ENCODE data around the gene NXPH1.
"Not testable (repeated sequence)": the region's sequence is repeated elsewhere in the genome, so short reads cannot be mapped to it uniquely, and the experiment has no call there.

NXPH1 gene

GRCh38 chr7:8668627-8669500, 235.5 kb downstream of the NXPH1 start:
- Mint-ChIP-seq H3K27ac (no peak overlapping the region), H3K9me3 (peaks cover 4 to 8% of the 10 kb centered on the region in 2 donors), H3K27me3 (no peaks in the 10 kb centered on the region), H3K4me3 (no peak overlapping the region), H3K36me3 (ENCODE audit: insufficient read depth) (no peaks in the 10 kb centered on the region), H3K4me1 (ENCODE audit: low read depth in 2 of 2) (no peaks in the 10 kb centered on the region)
- no peak for ATAC-seq (replicated peaks)
- DNase-seq = no peak

GRCh38 chr7:8669501-8669851, 236.1 kb downstream of the NXPH1 start:
- Mint-ChIP-seq H3K36me3 (ENCODE audit: insufficient read depth) (no peaks in the 10 kb centered on the region), H3K4me1 (ENCODE audit: low read depth in 2 of 2) (no peaks in the 10 kb centered on the region), H3K9me3 (peaks cover 0 to 8% of the 10 kb centered on the region in 2 donors), H3K4me3 (no peak overlapping the region), H3K27me3 (no peaks in the 10 kb centered on the region), H3K27ac (no peak overlapping the region)
- ATAC-seq (replicated peaks) (no peak), DNase-seq (no peak)

GRCh38 chr7:8684426-8684825, 251.0 kb downstream of the NXPH1 start:
- Mint-ChIP-seq H3K36me3 (ENCODE audit: insufficient read depth) (no peaks in the 10 kb centered on the region), H3K4me3 (no peak overlapping the region), H3K27ac (no peak overlapping the region), H3K27me3 (no peaks in the 10 kb centered on the region), H3K4me1 (ENCODE audit: low read depth in 2 of 2) (no peaks in the 10 kb centered on the region), H3K9me3 (peaks cover 7% of the 10 kb centered on the region in 2 donors)
- no peak for ATAC-seq (replicated peaks)
- no peak for DNase-seq

- Mint-ChIP-seq H3K4me1 (ENCODE audit: low read depth in 2 of 2) (no peaks in the 10 kb centered on the region), H3K36me3 (ENCODE audit: insufficient read depth) (no peaks in the 10 kb centered on the region), H3K27me3 (no peaks in the 10 kb centered on the region), H3K9me3 (peaks cover 7 to 17% of the 10 kb centered on the region in 2 donors), H3K27ac (no peak overlapping the region), H3K4me3 (no peak overlapping the region)
- ATAC-seq (replicated peaks) (no peak), DNase-seq (no peak)
Measured at GRCh38 chr7:8699875-8700624, 266.6 kb downstream of the NXPH1 start.

- Mint-ChIP-seq H3K4me1 (ENCODE audit: low read depth in 2 of 2) (no peaks in the 10 kb centered on the region), H3K27ac (no peak overlapping the region), H3K27me3 (no peaks in the 10 kb centered on the region), H3K4me3 (no peak overlapping the region), H3K9me3 (peaks cover 3 to 12% of the 10 kb centered on the region in 2 donors), H3K36me3 (ENCODE audit: insufficient read depth) (no peaks in the 10 kb centered on the region)
- no peak for ATAC-seq (replicated peaks)
- no peak for DNase-seq
Measured at GRCh38 chr7:8702807-8703206, 269.4 kb downstream of the NXPH1 start.

- Mint-ChIP-seq H3K27me3 (no peaks in the 10 kb centered on the region), H3K27ac (no peak overlapping the region), H3K9me3 (peaks cover 0 to 7% of the 10 kb centered on the region in 2 donors), H3K36me3 (ENCODE audit: insufficient read depth) (no peaks in the 10 kb centered on the region), H3K4me1 (ENCODE audit: low read depth in 2 of 2) (no peaks in the 10 kb centered on the region), H3K4me3 (no peak overlapping the region)
- ATAC-seq (replicated peaks) = no peak
- no peak for DNase-seq
Measured at GRCh38 chr7:8710124-8710523, 276.7 kb downstream of the NXPH1 start.

GRCh38 chr7:8714791-8715190, 281.4 kb downstream of the NXPH1 start:
- H3K27me3 Mint-ChIP-seq = no peaks in the 10 kb centered on the region
- no peak for DNase-seq
- H3K9me3 Mint-ChIP-seq = peaks cover 3 to 21% of the 10 kb centered on the region in 2 donors
- no peak for ATAC-seq (replicated peaks)
- no peak overlapping the region for H3K4me3 Mint-ChIP-seq
- no peaks in the 10 kb centered on the region for H3K4me1 Mint-ChIP-seq (ENCODE audit: low read depth in 2 of 2)
- no peaks in the 10 kb centered on the region for H3K36me3 Mint-ChIP-seq (ENCODE audit: insufficient read depth)
- no peak overlapping the region for H3K27ac Mint-ChIP-seq

- no peaks in the 10 kb centered on the region for H3K27me3 Mint-ChIP-seq
- H3K4me1 Mint-ChIP-seq (ENCODE audit: low read depth in 2 of 2) = no peaks in the 10 kb centered on the region
- no peak for ATAC-seq (replicated peaks)
- DNase-seq = no peak
- no peak overlapping the region for H3K27ac Mint-ChIP-seq
- peaks cover 6 to 14% of the 10 kb centered on the region in 2 donors for H3K9me3 Mint-ChIP-seq
- no peaks in the 10 kb centered on the region for H3K36me3 Mint-ChIP-seq (ENCODE audit: insufficient read depth)
- H3K4me3 Mint-ChIP-seq = no peak overlapping the region
Measured at GRCh38 chr7:8719102-8719501, 285.7 kb downstream of the NXPH1 start.

GRCh38 chr7:8724080-8724718, 290.8 kb downstream of the NXPH1 start:
- no peaks in the 10 kb centered on the region for H3K4me1 Mint-ChIP-seq (ENCODE audit: low read depth in 2 of 2)
- H3K9me3 Mint-ChIP-seq = peaks cover 0 to 5% of the 10 kb centered on the region in 2 donors
- ATAC-seq (replicated peaks) (no peak), DNase-seq (no peak)
- no peak overlapping the region for H3K27ac Mint-ChIP-seq
- no peaks in the 10 kb centered on the region for H3K36me3 Mint-ChIP-seq (ENCODE audit: insufficient read depth)
- H3K4me3 Mint-ChIP-seq = no peak overlapping the region
- H3K27me3 Mint-ChIP-seq = no peaks in the 10 kb centered on the region

GRCh38 chr7:8731756-8732155, 298.3 kb downstream of the NXPH1 start:
- peaks cover 8 to 13% of the 10 kb centered on the region in 2 donors for H3K9me3 Mint-ChIP-seq
- ATAC-seq (replicated peaks); H3K27me3 Mint-ChIP-seq; H3K27ac Mint-ChIP-seq; DNase-seq; H3K36me3 Mint-ChIP-seq (ENCODE audit: insufficient read depth); H3K4me3 Mint-ChIP-seq; H3K4me1 Mint-ChIP-seq (ENCODE audit: low read depth in 2 of 2): not testable (repeated sequence)

- H3K9me3 Mint-ChIP-seq = peaks cover 7 to 8% of the 10 kb centered on the region in 2 donors
- no peaks in the 10 kb centered on the region for H3K36me3 Mint-ChIP-seq (ENCODE audit: insufficient read depth)
- H3K4me1 Mint-ChIP-seq (ENCODE audit: low read depth in 2 of 2) = no peaks in the 10 kb centered on the region
- H3K27me3 Mint-ChIP-seq = no peaks in the 10 kb centered on the region
- no peak overlapping the region for H3K27ac Mint-ChIP-seq
- H3K4me3 Mint-ChIP-seq = no peak overlapping the region
- ATAC-seq (replicated peaks) = no peak
- DNase-seq = no peak
Measured at GRCh38 chr7:8739837-8740236, 306.4 kb downstream of the NXPH1 start.

- Mint-ChIP-seq H3K4me1 (ENCODE audit: low read depth in 2 of 2) (no peaks in the 10 kb centered on the region), H3K36me3 (ENCODE audit: insufficient read depth) (no peaks in the 10 kb centered on the region), H3K4me3 (no peak overlapping the region), H3K9me3 (peaks cover 0 to 7% of the 10 kb centered on the region in 2 donors), H3K27ac (no peak overlapping the region), H3K27me3 (no peaks in the 10 kb centered on the region)
- no peak for ATAC-seq (replicated peaks)
- DNase-seq = no peak
Measured at GRCh38 chr7:8742837-8743236, 309.4 kb downstream of the NXPH1 start.

- no peak for ATAC-seq (replicated peaks)
Measured at GRCh38 chr7:8747338-8747737, 313.9 kb downstream of the NXPH1 start.

More at GRCh38 chr7:8747338-8747737, 313.9 kb downstream of the NXPH1 start:
- H3K4me1 Mint-ChIP-seq (ENCODE audit: low read depth in 2 of 2) = no peaks in the 10 kb centered on the region
- H3K27ac Mint-ChIP-seq = no peak overlapping the region
- H3K27me3 Mint-ChIP-seq = no peaks in the 10 kb centered on the region
- H3K9me3 Mint-ChIP-seq = peaks cover 0 to 5% of the 10 kb centered on the region in 2 donors
- no peaks in the 10 kb centered on the region for H3K36me3 Mint-ChIP-seq (ENCODE audit: insufficient read depth)
- no peak overlapping the region for H3K4me3 Mint-ChIP-seq
- no peak for DNase-seq
